Caco-2 (cell line): ENCODE results near the gene ZNF274. TPM values are rescaled to one million over a fixed set of nuclear protein-coding genes. Genes with fewer than 3 reads are reported as not detected.
"Not testable (repeated sequence)": the region's sequence is repeated elsewhere in the genome, so short reads cannot be mapped to it uniquely, and the experiment has no call there.

Experiments
- BruUV-seq: library from RNA; stranded (reverse); fragments of 400-500 nt; replicated peaks from 2 replicates; lab custom pipeline; 2021; lab: Mats Ljungman, UMichigan
- CTCF ChIA-PET: fragments of 300-600 bp; sonication (Branson Sonifier 250); formaldehyde crosslinking; loops from one replicate; lab custom pipeline; 2022; ENCODE audit warnings: antibody characterized with exemption; lab: Charles Lee
- POLR2A ChIA-PET: fragments of 300-600 bp; sonication (Branson Sonifier 250); formaldehyde crosslinking; loops from one replicate; lab custom pipeline; 2022; ENCODE audit warnings: antibody characterized with exemption; lab: Charles Lee
- DNase-seq, 2 experiments: peaks; one replicate each; pipeline versions ENCODE4 v3.0.0 to v3.0.0-alpha.2; 2020 to 2022
- H3K27me3 ChIP-seq: replicated peaks from 2 replicates; pipeline ENCODE4 v1.6.0; 2011; ENCODE audit warnings: low read length; ENCODE audit not compliant: control insufficient read depth, insufficient read depth
- H3K36me3 ChIP-seq: 2 replicates; pipeline ENCODE4 v1.5.1; 2011; ENCODE audit warnings: low read length; ENCODE audit not compliant: control insufficient read depth, insufficient read depth
- H3K4me1 ChIP-seq: fragments of 250-450 bp; sonication (Bioruptor Pico); 2 replicates; pipeline ENCODE4 v1.5.1; 2020; ENCODE audit warnings: mild to moderate bottlenecking
- H3K4me3 ChIP-seq: 2 replicates; pipeline ENCODE4 v1.5.1; 2011; ENCODE audit warnings: low read depth, mild to moderate bottlenecking, control low read depth, low read length
- H3K9me3 ChIP-seq: fragments of 250-450 bp; sonication (Bioruptor Pico); 2 replicates; pipeline ENCODE4 v1.5.1; 2020; ENCODE audit warnings: mild to moderate bottlenecking, moderate library complexity
- H3K27ac Mint-ChIP-seq: one replicate; pipeline ENCODE4 v1.8.0; 2022; ENCODE audit warnings: mixed read lengths; ENCODE audit not compliant: unreplicated experiment
- H3K27me3 Mint-ChIP-seq: one replicate; pipeline ENCODE4 v1.8.0; 2022; ENCODE audit warnings: mixed read lengths; ENCODE audit not compliant: insufficient read depth, unreplicated experiment
- H3K36me3 Mint-ChIP-seq: one replicate; pipeline ENCODE4 v1.8.0; 2022; ENCODE audit warnings: mild to moderate bottlenecking, mixed read lengths; ENCODE audit not compliant: insufficient read depth, unreplicated experiment
- H3K4me1 Mint-ChIP-seq: one replicate; pipeline ENCODE4 v1.8.0; 2022; ENCODE audit warnings: low read depth, mixed read lengths; ENCODE audit not compliant: unreplicated experiment
- H3K4me3 Mint-ChIP-seq: one replicate; pipeline ENCODE4 v1.8.0; 2022; ENCODE audit warnings: mild to moderate bottlenecking, moderate library complexity, mixed read lengths; ENCODE audit not compliant: unreplicated experiment
- H3K9me3 Mint-ChIP-seq: one replicate; pipeline ENCODE4 v1.8.0; 2022; ENCODE audit warnings: mixed read lengths; ENCODE audit not compliant: unreplicated experiment
- intact Hi-C: fragments of 100-400 bp; cut with micrococcal nuclease; formaldehyde crosslinking; loops from one replicate; pipeline ENCODE4 v1.10.0; 2022; ENCODE audit not compliant: unreplicated experiment
- total RNA-seq: library from RNA; stranded (reverse); gene quantifications from 2 replicates; pipeline ENCODE4 v1.2.3, GENCODE V29; 2022
- TF ChIP-seq, protein P1 (sequence below), 2 experiments: fragments of 200-600 bp in 1 of 2; IDR thresholded peaks; 1 replicate in 1 of 2; 2 replicates in 1 of 2; pipeline versions ENCODE4 v1.5.1 to v1.8.0; 2011 to 2022; ENCODE audit warnings: antibody characterized with exemption in 1 of 2, control low read depth in 1 of 2, inconsistent platforms in 1 of 2, low read depth in 1 of 2, low read length in 1 of 2, mild to moderate bottlenecking in 1 of 2, moderate library complexity in 1 of 2; ENCODE audit not compliant: insufficient read depth in 1 of 2, severe bottlenecking in 1 of 2, unreplicated experiment in 1 of 2

Gene ZNF274
- total RNA-seq, 1 experiment from 2014 or later = 19.9 TPM

DNA sequence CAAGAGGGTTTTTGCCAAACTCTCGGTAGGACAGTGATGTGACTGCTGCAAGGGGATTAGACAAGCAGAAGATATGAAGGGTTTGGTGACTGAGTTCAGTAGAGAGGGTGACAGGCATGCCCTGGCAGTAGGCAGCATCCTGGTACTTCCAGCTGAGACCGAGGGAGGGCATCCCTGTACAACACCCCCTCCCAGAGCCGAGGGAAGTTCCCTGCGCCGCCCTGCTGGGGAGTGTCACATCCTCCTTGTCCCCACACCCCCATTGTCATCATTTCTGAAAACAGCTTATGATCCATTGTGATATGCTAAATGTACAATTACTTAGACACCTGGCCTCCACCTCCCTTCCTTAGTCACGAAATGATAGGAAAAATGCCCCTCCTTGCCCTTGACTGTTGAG is 60.5 kb downstream of the ZNF274 start:
- Mint-ChIP-seq H3K27me3 (no peaks in the 10 kb centered on the region), H3K4me3 (no peak overlapping the region), H3K36me3 (peaks cover 99% of the 10 kb centered on the region), H3K4me1 (no peaks in the 10 kb centered on the region), H3K27ac (no peak overlapping the region), H3K9me3 (peaks cover 39% of the 10 kb centered on the region)
- CTCF ChIA-PET = no interaction called here
- H3K27me3 ChIP-seq = no peaks in the 10 kb centered on the region
- BruUV-seq = no TSS peak
- DNase-seq = no peak
- TF ChIP-seq, protein P1, sequence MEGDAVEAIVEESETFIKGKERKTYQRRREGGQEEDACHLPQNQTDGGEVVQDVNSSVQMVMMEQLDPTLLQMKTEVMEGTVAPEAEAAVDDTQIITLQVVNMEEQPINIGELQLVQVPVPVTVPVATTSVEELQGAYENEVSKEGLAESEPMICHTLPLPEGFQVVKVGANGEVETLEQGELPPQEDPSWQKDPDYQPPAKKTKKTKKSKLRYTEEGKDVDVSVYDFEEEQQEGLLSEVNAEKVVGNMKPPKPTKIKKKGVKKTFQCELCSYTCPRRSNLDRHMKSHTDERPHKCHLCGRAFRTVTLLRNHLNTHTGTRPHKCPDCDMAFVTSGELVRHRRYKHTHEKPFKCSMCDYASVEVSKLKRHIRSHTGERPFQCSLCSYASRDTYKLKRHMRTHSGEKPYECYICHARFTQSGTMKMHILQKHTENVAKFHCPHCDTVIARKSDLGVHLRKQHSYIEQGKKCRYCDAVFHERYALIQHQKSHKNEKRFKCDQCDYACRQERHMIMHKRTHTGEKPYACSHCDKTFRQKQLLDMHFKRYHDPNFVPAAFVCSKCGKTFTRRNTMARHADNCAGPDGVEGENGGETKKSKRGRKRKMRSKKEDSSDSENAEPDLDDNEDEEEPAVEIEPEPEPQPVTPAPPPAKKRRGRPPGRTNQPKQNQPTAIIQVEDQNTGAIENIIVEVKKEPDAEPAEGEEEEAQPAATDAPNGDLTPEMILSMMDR (IDR thresholded peaks at IDR 0.05; ENCODE audit: insufficient read depth in 1 of 2, low read depth in 1 of 2, low read length in 1 of 2, severe bottlenecking in 1 of 2, unreplicated experiment in 1 of 2) = no peak
- POLR2A ChIA-PET = no interaction called here
- H3K4me3 ChIP-seq = no peak overlapping the region
- intact Hi-C loops = no loop called here
- H3K36me3 ChIP-seq = peaks cover 25% of the 10 kb centered on the region
- H3K4me1 ChIP-seq = no peaks in the 10 kb centered on the region
- peaks cover 30% of the 10 kb centered on the region for H3K9me3 ChIP-seq

DNA sequence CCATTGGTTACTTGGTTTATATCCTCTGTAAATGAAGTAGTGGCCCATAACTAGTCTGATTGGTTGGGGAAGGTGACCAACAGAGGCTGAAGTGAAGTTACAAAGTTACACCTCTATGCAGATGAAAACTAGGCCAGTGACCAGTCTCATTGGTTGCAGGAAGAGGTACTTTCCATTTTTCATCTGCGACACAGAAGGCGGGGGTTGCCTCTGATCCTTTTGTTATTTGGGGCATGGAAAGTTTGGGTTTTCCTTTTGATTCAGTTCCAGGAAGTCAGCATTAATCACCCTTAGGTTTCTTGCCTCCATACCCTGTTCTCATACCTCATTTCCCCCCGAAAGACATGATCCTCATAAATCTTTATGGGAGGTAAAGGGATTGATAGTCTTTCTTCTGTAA is 66.0 kb downstream of the ZNF274 start:
- Histone ChIP-seq H3K27me3 (no peaks in the 10 kb centered on the region), H3K4me3 (no peak overlapping the region), H3K36me3 (peaks cover 21% of the 10 kb centered on the region), H3K4me1 (no peaks in the 10 kb centered on the region), H3K9me3 (peaks cover 63% of the 10 kb centered on the region)
- H3K9me3 Mint-ChIP-seq = peaks cover 35% of the 10 kb centered on the region
- no TSS peak for BruUV-seq
- ChIA-PET CTCF (no interaction called here), POLR2A (no interaction called here)
- H3K4me1 Mint-ChIP-seq = no peaks in the 10 kb centered on the region
- H3K27me3 Mint-ChIP-seq = no peaks in the 10 kb centered on the region
- peaks cover 100% of the 10 kb centered on the region for H3K36me3 Mint-ChIP-seq
- intact Hi-C loops = no loop called here
- DNase-seq = no peak
- H3K27ac Mint-ChIP-seq = no peak overlapping the region
- H3K4me3 Mint-ChIP-seq = no peak overlapping the region
- TF ChIP-seq, protein P1 (IDR thresholded peaks at IDR 0.05; ENCODE audit: insufficient read depth in 1 of 2, low read depth in 1 of 2, low read length in 1 of 2, severe bottlenecking in 1 of 2, unreplicated experiment in 1 of 2) = no peak

DNA sequence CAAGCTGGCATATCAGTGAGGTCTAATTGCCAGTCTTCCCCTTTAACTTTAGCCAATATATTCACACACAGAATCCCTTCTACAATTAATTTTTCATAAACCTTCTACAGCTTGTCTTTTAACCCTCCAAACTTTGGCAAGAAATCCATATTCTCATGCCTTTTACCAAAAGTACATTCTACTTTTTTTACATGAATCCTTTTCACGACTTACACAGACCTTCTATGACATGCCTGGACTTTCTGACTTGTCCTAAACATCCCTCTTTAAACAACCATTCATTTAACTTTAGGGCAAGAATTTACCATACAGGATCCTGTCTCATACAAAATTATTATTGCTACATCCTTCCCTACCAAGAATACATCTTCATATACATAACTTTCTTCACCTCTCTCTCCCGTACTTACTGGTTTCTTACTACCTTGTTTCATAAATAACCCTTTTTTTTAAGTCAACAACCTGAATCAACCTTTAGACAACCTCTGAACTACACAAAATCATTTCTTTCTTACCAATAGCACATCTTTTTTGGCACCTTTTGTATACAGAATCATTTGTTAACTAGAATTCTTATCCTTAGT is 69.3 kb downstream of the ZNF274 start:
- peaks cover 100% of the 10 kb centered on the region for H3K36me3 Mint-ChIP-seq
- H3K36me3 ChIP-seq = peaks cover 17% of the 10 kb centered on the region

DNA sequence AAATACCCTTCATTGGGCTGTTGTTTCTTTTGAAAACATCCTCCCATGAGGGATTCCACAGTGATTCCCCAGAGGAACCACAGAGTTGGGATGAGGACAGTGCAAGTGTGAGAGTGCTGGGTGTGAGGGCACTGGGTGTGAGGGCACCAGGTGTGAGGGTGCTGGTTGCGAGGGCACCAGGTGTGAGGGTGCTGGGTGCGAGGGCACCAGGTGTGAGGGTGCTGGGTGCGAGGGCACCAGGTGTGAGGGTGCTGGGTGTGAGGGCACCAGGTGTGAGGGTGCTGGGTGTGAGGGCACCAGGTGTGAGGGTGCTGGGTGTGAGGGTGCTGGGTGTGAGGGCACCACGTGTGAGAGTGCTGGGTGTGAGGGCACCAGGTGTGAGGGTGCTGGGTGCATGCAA is 75.4 kb downstream of the ZNF274 start:
- H3K4me3 Mint-ChIP-seq, DNase-seq, H3K27ac Mint-ChIP-seq, CTCF ChIA-PET, H3K4me1 Mint-ChIP-seq, H3K27me3 Mint-ChIP-seq, POLR2A ChIA-PET, intact Hi-C loops, H3K4me3 ChIP-seq, H3K4me1 ChIP-seq, BruUV-seq, H3K27me3 ChIP-seq: not testable (repeated sequence)
- peaks cover 85% of the 10 kb centered on the region for H3K9me3 ChIP-seq
- H3K9me3 Mint-ChIP-seq = peaks cover 57% of the 10 kb centered on the region
- H3K36me3 ChIP-seq = peaks cover 31% of the 10 kb centered on the region
- H3K36me3 Mint-ChIP-seq = peaks cover 100% of the 10 kb centered on the region

More for the DNA sequence above, 69.3 kb downstream of the ZNF274 start:
- Mint-ChIP-seq H3K27ac (no peak overlapping the region), H3K27me3 (no peaks in the 10 kb centered on the region), H3K4me1 (no peaks in the 10 kb centered on the region), H3K4me3 (no peak overlapping the region), H3K9me3 (peaks cover 45% of the 10 kb centered on the region)
- BruUV-seq = no TSS peak
- TF ChIP-seq, protein P1 (IDR thresholded peaks at IDR 0.05; ENCODE audit: insufficient read depth in 1 of 2, low read depth in 1 of 2, low read length in 1 of 2, severe bottlenecking in 1 of 2, unreplicated experiment in 1 of 2) = no peak
- peak in 1 of 2 experiments; percentile 49 for DNase-seq
- no peaks in the 10 kb centered on the region for H3K4me1 ChIP-seq
- no peak overlapping the region for H3K4me3 ChIP-seq
- POLR2A ChIA-PET = no interaction called here
- intact Hi-C loops = no loop called here
- no peaks in the 10 kb centered on the region for H3K27me3 ChIP-seq
- CTCF ChIA-PET = no interaction called here
- H3K9me3 ChIP-seq = peaks cover 74% of the 10 kb centered on the region
